Mononuclear cell (primary cell): ENCODE results near the gene SRRM2. TPM values are rescaled to one million over a fixed set of nuclear protein-coding genes. Genes with fewer than 3 reads are reported as not detected.
"Not testable (repeated sequence)": the region's sequence is repeated elsewhere in the genome, so short reads cannot be mapped to it uniquely, and the experiment has no call there.

Experiments used
- H3K27me3 ChIP-seq: 2 replicates; pipeline ENCODE4 v1.6.0; 2011; ENCODE audit warnings: low read length, control low read depth; ENCODE audit not compliant: insufficient read depth
- H3K4me1 ChIP-seq: 2 replicates; pipeline ENCODE4 v1.5.1; 2011; ENCODE audit warnings: mild to moderate bottlenecking, low read length, control low read depth; ENCODE audit not compliant: insufficient read depth
- H3K4me3 ChIP-seq: 2 replicates; pipeline ENCODE4 v1.5.1; 2011; ENCODE audit warnings: mild to moderate bottlenecking, low read length, moderate library complexity
- H3K9me3 ChIP-seq: 2 replicates; pipeline ENCODE4 v1.5.1; 2011; ENCODE audit warnings: low read depth, mild to moderate bottlenecking, control low read depth, low read length
- total RNA-seq: library from RNA; depleted of rRNA; stranded (reverse); fragments of >200 nt; gene quantifications from one replicate; pipeline ENCODE4 v1.2.3, GENCODE V29; 2012

The SRRM2 gene
- total RNA-seq, 1 donor = 195 TPM

DNA sequence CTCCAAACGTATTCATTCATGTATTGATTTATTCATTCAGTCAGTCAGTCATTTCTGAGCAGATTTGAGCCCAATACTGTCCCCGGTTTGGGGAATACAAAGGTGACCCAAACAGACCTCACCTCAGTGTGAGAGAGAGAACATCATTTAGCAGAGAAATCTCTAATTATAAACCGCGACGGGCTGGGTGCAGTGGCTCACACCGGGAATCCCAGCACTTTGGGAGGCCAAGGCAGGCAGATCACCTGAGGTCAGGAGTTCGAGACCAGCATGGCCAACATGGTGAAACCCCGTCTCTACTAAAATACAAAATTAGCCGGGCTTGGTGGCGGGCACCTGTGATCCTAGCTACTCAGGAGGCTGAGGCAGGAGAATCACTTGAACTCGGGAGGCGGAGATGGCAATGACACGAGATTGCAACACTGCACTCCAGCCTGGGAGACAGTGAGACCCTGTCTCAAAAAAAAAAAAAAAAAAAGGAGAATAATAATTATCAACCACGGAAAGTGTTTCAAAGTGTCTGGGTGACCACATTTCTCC is 30.7 kb upstream of the SRRM2 start:
- H3K4me3 ChIP-seq, H3K4me1 ChIP-seq, H3K27me3 ChIP-seq, H3K9me3 ChIP-seq: not testable (repeated sequence)

DNA sequence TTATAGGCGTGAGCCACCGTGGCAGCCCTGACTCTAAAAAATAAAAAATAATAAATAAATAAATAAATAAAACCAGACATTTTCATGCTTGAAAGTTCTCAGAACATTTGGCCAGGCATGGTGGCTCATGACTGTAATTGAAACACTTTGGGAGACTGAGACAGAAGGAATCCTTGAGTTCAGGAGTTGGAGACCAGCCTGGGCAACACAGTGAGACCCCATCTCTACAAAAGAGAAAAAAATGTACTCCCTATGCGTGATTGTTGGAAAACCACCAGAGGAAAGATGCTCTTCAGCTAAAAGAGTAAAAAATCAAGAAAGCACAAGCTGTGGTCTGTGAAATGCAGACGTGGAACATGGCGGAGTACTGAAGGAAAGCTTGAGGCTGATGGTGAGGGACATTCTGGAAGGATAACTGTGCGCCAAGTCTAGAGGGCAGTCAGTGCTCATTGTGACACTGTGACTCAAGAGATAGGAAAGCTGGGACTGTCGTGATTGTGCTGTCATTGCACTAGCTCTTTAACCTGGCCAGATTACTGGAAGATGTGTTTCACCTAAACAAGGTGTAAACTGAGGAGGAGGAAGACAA is 28.3 kb upstream of the SRRM2 start:
- H3K27me3 ChIP-seq = no peaks in the 10 kb centered on the region
- H3K4me1 ChIP-seq = peaks cover 6% of the 10 kb centered on the region
- H3K9me3 ChIP-seq = no peaks in the 10 kb centered on the region
- no peak overlapping the region for H3K4me3 ChIP-seq

DNA sequence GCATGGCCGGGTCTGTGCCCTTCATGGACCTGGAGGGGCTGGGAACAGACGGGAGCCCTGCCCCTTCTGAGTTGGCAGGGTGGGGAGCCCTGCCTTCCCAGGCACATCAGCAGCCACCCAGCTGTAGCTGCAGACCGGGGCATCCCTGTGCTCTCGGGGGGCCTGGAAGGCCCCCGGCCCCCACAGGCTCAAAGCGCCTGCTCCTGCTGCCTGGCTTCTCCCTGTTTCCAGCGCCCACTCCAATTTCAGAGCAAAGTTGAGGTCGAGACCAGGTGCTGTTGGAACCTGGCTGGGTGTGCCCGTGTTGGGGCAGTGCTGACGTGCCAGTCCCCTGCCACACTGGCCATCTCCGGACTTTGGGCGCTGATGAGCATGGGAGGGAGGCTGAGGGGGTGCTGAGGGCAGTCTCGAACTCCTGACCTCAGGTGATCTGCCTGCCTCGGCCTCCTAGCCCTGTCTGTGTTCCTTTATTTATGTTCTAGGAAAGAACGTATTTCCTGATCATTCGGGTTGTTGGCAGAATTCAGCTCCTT is 27.6 kb upstream of the SRRM2 start:
- H3K4me3 ChIP-seq = no peak overlapping the region
- peaks cover 6% of the 10 kb centered on the region for H3K4me1 ChIP-seq
- no peaks in the 10 kb centered on the region for H3K27me3 ChIP-seq
- H3K9me3 ChIP-seq = no peaks in the 10 kb centered on the region

DNA sequence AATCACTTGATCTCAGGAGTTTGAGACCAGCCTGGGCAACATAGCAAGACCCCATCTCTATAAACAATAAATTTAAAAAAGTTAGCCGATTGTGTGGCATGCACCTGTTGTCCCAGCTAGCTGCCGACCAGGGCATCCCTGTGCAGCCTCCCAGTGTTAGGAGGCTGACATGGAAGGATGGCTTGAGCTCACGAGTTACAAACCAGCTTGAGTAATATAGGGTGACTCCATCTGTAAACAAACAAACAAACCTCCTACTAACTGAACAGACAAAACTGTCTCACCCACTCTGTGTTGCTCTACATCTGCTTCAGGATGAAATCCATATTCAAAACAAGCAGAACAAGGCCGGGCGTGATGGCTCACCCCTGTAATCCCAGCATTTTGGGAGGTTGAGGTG is 25.5 kb upstream of the SRRM2 start:
- H3K9me3 ChIP-seq = no peaks in the 10 kb centered on the region
- H3K4me1 ChIP-seq = peaks cover 1% of the 10 kb centered on the region
- H3K4me3 ChIP-seq = no peak overlapping the region
- H3K27me3 ChIP-seq = no peaks in the 10 kb centered on the region

DNA sequence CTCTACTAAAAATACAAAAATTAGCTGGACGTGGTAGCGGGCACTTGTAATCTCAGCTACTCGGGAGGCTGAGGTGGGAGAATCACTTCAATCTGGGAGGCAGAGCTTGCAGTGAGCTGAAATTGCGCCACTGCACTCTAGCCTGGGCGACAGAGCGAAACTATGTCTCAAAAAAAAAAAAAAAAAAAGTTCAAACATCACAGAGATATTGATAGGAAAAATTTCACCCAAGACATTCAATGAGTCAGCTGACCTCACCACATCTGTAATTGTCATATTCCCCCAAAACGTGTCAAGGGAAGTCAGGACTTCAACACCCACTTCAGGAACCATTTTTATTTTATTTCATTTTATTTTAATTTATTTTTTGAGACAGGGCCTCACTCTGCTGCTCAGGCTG is 24.4 kb upstream of the SRRM2 start:
- Histone ChIP-seq H3K4me1 (no peaks in the 10 kb centered on the region), H3K9me3 (no peaks in the 10 kb centered on the region), H3K4me3 (no peak overlapping the region), H3K27me3 (no peaks in the 10 kb centered on the region)

DNA sequence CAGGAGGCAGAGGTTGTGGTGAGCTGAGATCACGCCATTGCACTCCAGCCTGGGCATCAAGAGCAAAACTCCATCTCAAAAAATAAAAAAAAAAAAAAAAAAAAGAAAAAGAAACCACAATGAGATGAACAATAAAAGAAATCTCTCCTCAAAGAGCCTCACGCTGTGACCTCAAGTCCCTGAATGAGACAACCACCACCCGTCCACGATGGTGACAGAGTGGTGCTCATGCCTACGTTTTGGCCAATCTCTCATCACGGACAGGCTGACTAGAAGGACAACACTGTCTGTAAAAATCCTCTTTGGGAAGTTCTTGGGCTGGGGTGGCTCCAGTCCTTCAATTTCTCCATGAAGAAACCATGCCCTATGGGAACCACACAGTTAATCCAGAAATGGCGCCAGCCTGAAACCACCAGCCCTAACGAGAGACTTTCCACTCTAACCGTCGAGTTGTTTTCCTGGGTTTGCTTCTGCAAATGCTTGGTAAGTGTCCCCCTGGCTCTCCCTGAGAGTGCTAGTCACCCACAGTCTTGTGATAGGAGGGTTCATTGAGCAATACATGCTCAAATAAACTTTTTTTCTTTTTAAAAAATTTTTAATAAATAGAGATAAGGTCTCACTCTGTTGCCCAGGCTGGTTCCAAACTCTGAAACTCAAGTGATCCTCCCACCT is 17.5 kb upstream of the SRRM2 start:
- no peaks in the 10 kb centered on the region for H3K9me3 ChIP-seq
- H3K27me3 ChIP-seq = no peaks in the 10 kb centered on the region
- no peaks in the 10 kb centered on the region for H3K4me1 ChIP-seq
- H3K4me3 ChIP-seq = no peak overlapping the region

DNA sequence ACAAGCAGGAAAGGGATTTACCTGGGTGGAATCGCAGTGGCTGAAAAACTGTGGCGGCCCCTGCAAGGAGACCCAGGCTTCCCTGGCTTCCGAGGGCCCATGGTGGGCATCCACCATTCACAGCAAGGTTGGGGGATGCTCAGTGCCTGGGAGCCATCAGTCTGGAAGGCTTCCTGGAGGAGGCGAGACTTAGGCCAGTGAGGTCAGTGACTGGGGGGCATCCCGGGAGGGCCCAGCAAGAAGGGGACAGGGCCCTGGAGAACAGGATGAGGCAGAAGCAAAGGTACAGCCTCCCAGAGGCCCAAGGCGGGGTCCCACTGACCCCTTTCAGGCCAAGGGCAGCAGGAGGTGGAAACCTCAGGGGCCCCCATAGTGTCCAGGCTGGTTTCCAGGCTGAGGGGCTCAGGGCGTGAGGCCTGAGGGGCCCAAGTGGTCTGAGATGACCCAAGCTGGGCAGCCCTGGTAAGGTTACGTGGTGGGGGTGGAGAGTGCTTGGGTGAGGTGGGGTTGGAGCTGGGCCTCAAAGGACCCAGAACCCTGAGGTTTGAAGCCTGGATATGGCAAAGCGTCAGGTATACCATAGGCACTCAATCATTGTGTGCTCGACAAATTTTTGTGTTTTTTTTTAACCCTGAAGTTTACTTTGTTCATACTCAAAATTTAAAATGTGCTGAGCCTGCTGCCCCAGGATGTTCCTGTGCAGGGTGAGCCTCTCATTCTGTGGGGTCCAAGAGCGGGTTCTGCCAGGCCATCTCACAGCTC is 15.8 kb upstream of the SRRM2 start:
- Histone ChIP-seq H3K9me3 (no peaks in the 10 kb centered on the region), H3K27me3 (no peaks in the 10 kb centered on the region), H3K4me3 (no peak overlapping the region), H3K4me1 (no peaks in the 10 kb centered on the region)

DNA sequence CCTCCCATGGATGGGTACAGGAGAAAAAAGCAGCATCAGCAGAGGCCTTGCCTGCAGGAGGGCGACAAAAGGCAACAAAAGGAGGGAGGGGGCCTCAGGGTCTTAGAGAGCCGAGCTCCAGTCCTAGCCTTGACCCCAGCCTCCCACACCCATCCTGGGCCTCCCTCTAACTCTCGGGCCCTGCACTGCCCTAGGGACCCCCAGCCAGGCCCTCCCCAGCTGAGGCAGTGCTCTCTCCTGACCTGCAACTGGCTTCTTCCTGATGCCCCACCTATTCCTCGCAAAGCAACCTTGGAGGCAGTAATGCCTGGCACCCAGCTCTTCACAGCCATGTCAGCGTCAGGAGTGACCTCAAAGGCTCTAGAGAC is 15.2 kb upstream of the SRRM2 start:
- no peaks in the 10 kb centered on the region for H3K4me1 ChIP-seq
- no peak overlapping the region for H3K4me3 ChIP-seq
- no peaks in the 10 kb centered on the region for H3K9me3 ChIP-seq
- no peaks in the 10 kb centered on the region for H3K27me3 ChIP-seq

DNA sequence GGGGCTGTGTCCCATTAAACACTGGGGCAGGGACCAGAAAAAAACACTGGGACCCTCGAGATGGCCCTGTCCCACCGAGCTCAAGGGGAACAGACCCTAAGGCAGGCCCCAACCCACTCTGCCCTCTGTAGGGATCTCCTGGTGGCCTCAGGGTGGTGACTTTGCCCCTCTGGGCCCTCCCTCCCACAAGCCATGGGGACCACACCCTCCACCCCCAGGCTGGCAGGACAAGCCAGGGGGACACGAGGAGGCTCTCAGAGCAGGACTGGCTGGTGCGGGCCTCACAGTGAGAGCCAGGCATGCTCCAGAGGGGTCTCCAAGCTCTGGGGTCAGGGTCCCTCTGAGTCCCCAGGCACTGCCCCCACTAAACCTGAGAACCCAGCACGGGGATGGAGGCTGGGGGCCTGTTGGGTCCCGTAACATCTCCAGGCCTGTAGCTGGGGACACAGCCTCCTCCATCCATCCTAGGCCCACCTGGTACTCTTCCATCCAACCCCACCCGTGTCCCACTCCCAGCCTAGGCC is 14.5 kb upstream of the SRRM2 start:
- Histone ChIP-seq H3K4me3 (no peak overlapping the region), H3K9me3 (no peaks in the 10 kb centered on the region), H3K4me1 (no peaks in the 10 kb centered on the region), H3K27me3 (no peaks in the 10 kb centered on the region)

DNA sequence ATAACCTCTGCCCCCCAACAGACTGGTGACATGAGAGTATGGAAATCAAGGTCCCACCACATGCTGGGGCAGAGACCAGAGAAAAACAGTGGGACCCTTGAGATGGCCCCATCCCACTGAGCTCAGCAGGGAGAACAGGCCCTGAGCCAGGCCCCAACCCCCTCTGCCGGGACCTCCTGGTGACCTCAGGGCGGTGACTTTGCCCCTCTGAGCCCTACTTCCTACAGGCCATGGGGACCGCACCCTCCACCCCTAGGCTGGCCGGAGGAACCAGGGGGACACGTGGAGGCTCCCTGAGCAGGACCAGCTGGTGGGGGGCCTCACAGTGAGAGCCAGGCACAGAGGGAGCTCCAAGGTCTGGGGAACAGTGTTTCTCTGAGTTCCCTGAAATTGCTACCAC is 13.8 kb upstream of the SRRM2 start:
- Histone ChIP-seq H3K4me3 (no peak overlapping the region), H3K9me3 (no peaks in the 10 kb centered on the region), H3K4me1 (no peaks in the 10 kb centered on the region), H3K27me3 (no peaks in the 10 kb centered on the region)

DNA sequence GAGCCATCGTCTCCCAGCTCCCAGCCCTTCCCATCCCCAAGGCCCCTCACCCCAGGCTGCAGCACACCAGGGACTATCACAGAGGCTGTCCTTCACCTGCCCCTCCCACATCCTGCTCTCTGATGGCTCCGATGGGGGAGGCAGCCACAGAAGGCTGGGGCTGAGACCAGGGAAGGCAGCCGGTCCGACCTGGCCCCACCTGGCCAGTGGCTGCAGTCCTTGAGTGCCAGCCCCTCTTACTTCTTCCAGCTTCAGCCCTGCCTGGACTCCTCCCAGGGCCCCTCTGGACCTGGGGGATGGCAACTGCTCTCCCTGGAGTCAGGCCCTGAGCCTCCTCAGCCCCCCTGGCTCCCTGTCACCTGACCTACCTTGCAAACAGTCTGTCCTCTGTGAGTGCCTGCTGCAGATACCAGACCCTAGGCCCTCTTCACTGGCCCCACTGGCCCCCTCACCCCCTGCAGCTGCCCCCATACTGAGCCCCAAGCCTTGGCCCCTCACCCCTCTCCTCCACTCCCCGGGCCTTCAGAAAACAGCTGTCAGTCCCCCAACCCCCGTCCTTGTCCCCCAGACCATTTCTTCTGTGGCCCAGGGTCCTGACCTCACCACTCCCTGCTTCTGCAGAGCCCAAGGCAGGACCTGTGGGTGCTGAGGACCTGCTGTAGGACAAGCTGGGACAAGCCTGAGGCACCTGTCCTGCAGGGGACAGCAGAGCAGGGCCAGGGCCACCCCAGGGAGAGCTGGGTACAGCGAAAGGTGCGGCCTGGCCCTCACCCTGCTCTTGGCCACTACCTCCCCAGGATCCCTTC is 12.6 kb upstream of the SRRM2 start:
- no peaks in the 10 kb centered on the region for H3K27me3 ChIP-seq
- H3K9me3 ChIP-seq = no peaks in the 10 kb centered on the region
- no peak overlapping the region for H3K4me3 ChIP-seq
- no peaks in the 10 kb centered on the region for H3K4me1 ChIP-seq

DNA sequence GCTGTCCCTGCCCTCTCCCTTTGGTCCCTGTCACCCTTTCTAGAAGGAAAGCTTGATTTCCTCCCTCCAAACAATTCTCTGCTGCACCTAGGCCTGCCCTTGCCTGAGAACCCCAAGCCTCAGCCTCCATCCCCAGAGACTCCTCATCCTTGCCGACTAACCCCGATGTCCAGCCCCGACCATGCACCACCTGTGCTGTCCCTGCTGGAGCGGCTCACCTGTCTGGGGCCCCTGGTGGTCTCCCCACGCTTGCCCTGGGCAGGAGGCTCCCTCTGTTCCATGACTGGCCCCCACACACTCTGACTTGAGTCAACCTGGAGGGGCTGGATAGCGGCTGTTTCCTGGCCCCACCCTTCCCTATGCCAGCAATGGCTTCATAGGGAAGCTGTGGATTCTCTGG is 12.0 kb upstream of the SRRM2 start:
- H3K4me3 ChIP-seq = no peak overlapping the region
- no peaks in the 10 kb centered on the region for H3K4me1 ChIP-seq
- no peaks in the 10 kb centered on the region for H3K9me3 ChIP-seq
- no peaks in the 10 kb centered on the region for H3K27me3 ChIP-seq

DNA sequence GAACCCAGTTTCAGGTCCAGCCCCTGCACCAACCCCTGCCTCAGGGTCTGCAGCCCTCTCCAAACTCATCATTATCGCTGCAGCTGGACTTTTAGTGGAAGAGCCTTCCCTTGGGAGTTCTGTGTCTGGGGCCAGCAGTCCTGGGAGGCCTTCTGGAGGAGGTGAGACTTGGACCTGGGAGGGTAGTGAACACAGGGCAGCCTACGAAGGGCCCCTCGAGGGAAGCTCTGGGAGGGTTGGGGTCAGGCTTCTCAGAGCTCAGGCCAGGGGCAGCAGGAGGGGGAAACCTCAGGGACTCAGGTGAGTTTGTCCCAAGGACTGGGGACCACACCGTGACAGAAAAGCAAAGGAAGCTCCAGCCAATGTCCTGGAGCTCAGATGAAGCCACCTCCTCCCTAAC is 11.3 kb upstream of the SRRM2 start:
- no peaks in the 10 kb centered on the region for H3K27me3 ChIP-seq
- H3K9me3 ChIP-seq = no peaks in the 10 kb centered on the region
- H3K4me3 ChIP-seq = no peak overlapping the region
- no peaks in the 10 kb centered on the region for H3K4me1 ChIP-seq

DNA sequence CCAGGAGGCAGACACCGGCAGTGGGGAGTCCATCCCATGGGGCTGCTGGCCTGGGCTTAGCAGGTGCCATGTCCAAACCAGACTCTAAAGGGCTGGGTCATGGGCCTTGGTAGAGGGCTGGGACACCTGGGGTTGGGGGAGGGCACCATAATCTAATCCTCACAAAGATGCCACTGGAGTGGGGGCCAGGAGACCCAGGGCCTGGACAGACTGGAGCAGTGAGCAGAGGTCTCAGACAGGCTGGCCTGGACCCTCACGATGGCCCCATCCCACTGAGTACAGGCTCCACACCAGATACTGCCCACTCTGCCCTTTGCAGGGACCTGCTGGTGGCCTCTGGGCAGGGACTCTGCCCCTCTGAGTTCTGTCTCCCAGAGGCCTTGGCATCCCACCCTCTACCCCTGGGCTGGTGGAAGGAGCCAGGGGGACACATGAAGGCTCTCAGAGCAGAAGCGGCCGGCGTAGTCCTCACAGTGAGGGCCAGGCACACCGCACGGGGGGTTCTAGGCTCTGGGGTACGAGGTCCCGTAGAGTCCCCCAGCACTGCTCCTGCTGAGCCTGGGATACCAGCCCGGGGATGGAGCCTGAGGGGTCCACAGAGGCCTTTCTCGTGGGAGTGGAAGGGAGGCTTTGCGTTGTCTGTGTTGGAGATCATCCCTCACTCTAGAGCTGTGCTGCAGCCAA is 10.0 kb upstream of the SRRM2 start:
- no peaks in the 10 kb centered on the region for H3K27me3 ChIP-seq
- no peaks in the 10 kb centered on the region for H3K4me1 ChIP-seq
- no peaks in the 10 kb centered on the region for H3K9me3 ChIP-seq
- H3K4me3 ChIP-seq = no peak overlapping the region
